ENCODE results near the gene RAD9A. TPM values are rescaled to one million over a fixed set of nuclear protein-coding genes. Genes with fewer than 3 reads are reported as not detected.

The RAD9A gene
- total and polyA plus RNA-seq, 9 of the 15 experiments (the other 6 are each of a cell fraction or from before 2014, with no cell fraction given): 1.4 to 41.2 (median 16.1) TPM

DNA sequence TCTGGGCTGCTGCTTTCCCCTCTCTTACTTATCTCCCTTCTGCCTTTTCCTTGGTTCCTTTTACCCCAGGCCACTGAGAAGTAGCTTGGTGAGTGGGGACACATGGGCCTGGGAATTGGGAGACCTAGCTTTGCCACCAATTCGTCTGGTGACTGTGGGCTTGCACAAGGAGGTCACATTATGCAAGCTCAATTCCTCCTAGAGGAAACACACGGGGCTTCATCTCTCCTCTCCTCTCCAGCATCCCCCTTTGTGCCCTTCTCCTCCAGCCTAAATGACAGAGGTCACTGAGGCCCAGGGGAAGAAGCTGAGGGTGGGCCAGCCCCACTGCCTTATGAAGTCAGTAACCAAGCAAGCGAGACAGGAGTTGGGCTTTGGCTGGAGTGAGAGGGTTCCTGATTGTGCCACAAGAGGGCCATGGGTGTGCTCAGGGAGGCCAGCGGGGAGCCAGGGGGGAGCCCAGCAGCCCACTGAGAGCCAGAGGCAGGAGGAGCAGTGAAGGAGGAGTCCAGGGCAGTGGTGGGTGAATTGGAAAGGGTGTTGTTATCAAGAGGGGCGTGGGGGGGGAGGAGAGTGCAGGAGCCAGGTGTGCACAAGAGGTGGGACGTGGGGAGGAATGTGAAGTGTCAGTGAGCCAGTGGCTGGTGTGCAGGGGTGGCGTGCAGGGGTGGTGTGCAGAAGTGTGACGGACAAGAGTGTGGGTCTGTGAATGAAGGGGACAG, 20.4 kb upstream of the RAD9A start (continued):
- TF ChIP-seq, protein P1, sequence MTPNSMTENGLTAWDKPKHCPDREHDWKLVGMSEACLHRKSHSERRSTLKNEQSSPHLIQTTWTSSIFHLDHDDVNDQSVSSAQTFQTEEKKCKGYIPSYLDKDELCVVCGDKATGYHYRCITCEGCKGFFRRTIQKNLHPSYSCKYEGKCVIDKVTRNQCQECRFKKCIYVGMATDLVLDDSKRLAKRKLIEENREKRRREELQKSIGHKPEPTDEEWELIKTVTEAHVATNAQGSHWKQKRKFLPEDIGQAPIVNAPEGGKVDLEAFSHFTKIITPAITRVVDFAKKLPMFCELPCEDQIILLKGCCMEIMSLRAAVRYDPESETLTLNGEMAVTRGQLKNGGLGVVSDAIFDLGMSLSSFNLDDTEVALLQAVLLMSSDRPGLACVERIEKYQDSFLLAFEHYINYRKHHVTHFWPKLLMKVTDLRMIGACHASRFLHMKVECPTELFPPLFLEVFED (CRISPR knock-in tag; conservative IDR thresholded peaks at IDR 0.05): peak; percentile 87
- TF ChIP-seq XRCC5 (IDR thresholded peaks at IDR 0.05; ENCODE audit: low read depth, low read length) (0 out of 2 replicates have a peak, but pooled peaks have one; percentile 26), ZNF282 (CRISPR knock-in tag; IDR thresholded peaks at IDR 0.05) (no peak), TAF15 (IDR thresholded peaks at IDR 0.05; ENCODE audit: low read depth, low read length) (0 out of 2 replicates have a peak, but pooled peaks have one; percentile 39), CCNT2 (IDR thresholded peaks at IDR 0.05; ENCODE audit: borderline replicate concordance, extremely low read depth, insufficient read length, low read depth, low read length) (no peak), RBFOX2 (IDR thresholded peaks at IDR 0.05; ENCODE audit: low read depth, low read length) (no peak), IFI16 (CRISPR knock-in tag; IDR thresholded peaks at IDR 0.05) (no peak), ZNF584 (CRISPR knock-in tag; IDR thresholded peaks at IDR 0.05; ENCODE audit: low read depth) (no peak), RCOR1 (IDR thresholded peaks at IDR 0.05; ENCODE audit: borderline replicate concordance in 1 of 2, low read depth in 2 of 2, low read length in 2 of 2) (peak in 1 of 2 experiments; percentile 39; a peak in 1 of 4 replicates), PRMT5 (CRISPR knock-in tag; IDR thresholded peaks at IDR 0.05) (no peak), C11orf30 (IDR thresholded peaks at IDR 0.05; ENCODE audit: low read depth) (no peak)
- TF ChIP-seq, protein P2, sequence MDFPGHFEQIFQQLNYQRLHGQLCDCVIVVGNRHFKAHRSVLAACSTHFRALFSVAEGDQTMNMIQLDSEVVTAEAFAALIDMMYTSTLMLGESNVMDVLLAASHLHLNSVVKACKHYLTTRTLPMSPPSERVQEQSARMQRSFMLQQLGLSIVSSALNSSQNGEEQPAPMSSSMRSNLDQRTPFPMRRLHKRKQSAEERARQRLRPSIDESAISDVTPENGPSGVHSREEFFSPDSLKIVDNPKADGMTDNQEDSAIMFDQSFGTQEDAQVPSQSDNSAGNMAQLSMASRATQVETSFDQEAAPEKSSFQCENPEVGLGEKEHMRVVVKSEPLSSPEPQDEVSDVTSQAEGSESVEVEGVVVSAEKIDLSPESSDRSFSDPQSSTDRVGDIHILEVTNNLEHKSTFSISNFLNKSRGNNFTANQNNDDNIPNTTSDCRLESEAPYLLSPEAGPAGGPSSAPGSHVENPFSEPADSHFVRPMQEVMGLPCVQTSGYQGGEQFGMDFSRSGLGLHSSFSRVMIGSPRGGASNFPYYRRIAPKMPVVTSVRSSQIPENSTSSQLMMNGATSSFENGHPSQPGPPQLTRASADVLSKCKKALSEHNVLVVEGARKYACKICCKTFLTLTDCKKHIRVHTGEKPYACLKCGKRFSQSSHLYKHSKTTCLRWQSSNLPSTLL (IDR thresholded peaks at IDR 0.05): peak; percentile 51; the same call in 1 of the 2 replicates
- TF ChIP-seq, protein P3, sequence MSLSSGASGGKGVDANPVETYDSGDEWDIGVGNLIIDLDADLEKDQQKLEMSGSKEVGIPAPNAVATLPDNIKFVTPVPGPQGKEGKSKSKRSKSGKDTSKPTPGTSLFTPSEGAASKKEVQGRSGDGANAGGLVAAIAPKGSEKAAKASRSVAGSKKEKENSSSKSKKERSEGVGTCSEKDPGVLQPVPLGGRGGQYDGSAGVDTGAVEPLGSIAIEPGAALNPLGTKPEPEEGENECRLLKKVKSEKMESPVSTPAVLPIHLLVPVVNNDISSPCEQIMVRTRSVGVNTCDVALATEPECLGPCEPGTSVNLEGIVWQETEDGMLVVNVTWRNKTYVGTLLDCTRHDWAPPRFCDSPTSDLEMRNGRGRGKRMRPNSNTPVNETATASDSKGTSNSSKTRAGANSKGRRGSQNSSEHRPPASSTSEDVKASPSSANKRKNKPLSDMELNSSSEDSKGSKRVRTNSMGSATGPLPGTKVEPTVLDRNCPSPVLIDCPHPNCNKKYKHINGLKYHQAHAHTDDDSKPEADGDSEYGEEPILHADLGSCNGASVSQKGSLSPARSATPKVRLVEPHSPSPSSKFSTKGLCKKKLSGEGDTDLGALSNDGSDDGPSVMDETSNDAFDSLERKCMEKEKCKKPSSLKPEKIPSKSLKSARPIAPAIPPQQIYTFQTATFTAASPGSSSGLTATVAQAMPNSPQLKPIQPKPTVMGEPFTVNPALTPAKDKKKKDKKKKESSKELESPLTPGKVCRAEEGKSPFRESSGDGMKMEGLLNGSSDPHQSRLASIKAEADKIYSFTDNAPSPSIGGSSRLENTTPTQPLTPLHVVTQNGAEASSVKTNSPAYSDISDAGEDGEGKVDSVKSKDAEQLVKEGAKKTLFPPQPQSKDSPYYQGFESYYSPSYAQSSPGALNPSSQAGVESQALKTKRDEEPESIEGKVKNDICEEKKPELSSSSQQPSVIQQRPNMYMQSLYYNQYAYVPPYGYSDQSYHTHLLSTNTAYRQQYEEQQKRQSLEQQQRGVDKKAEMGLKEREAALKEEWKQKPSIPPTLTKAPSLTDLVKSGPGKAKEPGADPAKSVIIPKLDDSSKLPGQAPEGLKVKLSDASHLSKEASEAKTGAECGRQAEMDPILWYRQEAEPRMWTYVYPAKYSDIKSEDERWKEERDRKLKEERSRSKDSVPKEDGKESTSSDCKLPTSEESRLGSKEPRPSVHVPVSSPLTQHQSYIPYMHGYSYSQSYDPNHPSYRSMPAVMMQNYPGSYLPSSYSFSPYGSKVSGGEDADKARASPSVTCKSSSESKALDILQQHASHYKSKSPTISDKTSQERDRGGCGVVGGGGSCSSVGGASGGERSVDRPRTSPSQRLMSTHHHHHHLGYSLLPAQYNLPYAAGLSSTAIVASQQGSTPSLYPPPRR (CRISPR knock-in tag; IDR thresholded peaks at IDR 0.05; ENCODE audit: borderline replicate concordance): no peak
- TF ChIP-seq, protein P4, sequence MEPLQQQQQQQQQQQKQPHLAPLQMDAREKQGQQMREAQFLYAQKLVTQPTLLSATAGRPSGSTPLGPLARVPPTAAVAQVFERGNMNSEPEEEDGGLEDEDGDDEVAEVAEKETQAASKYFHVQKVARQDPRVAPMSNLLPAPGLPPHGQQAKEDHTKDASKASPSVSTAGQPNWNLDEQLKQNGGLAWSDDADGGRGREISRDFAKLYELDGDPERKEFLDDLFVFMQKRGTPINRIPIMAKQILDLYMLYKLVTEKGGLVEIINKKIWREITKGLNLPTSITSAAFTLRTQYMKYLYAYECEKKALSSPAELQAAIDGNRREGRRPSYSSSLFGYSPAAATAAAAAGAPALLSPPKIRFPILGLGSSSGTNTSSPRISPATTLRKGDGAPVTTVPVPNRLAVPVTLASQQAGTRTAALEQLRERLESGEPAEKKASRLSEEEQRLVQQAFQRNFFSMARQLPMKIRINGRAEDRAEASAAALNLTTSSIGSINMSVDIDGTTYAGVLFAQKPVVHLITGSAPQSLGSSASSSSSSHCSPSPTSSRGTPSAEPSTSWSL (CRISPR knock-in tag; IDR thresholded peaks at IDR 0.05; ENCODE audit: borderline replicate concordance): no peak
- TF ChIP-seq, protein P5, sequence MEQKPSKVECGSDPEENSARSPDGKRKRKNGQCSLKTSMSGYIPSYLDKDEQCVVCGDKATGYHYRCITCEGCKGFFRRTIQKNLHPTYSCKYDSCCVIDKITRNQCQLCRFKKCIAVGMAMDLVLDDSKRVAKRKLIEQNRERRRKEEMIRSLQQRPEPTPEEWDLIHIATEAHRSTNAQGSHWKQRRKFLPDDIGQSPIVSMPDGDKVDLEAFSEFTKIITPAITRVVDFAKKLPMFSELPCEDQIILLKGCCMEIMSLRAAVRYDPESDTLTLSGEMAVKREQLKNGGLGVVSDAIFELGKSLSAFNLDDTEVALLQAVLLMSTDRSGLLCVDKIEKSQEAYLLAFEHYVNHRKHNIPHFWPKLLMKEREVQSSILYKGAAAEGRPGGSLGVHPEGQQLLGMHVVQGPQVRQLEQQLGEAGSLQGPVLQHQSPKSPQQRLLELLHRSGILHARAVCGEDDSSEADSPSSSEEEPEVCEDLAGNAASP (IDR thresholded peaks at IDR 0.05): no peak
